WTC11 (cell line): ENCODE data around the gene SLC45A3. TPM values are rescaled to one million over a fixed set of nuclear protein-coding genes. Genes with fewer than 3 reads are reported as not detected.
A peak's percentile ranks its signal among the peaks of the same experiment; 100 is the strongest.

Source experiments
- ATAC-seq: fragments of 200-7000 bp; cut with Tn5 transposase; 2 replicates; pipeline ENCODE4 v1.10.0; 2021; ENCODE audit warnings: mild to moderate bottlenecking, moderate library complexity
- CTCF ChIA-PET: fragments of 300-600 bp; sonication (Branson Sonifier 250); formaldehyde crosslinking; loops from one replicate; lab custom pipeline; 2021; ENCODE audit warnings: antibody characterized with exemption; lab: Charles Lee
- POLR2A ChIA-PET: fragments of 350-600 bp; sonication (Branson Sonifier 250); formaldehyde crosslinking; loops from one replicate; lab custom pipeline; 2021; ENCODE audit warnings: antibody characterized with exemption; lab: Charles Lee
- DNase-seq: peaks from one replicate; pipeline ENCODE4 v3.0.0; 2021; ENCODE audit warnings: low spot score
- H3K27ac Mint-ChIP-seq: 2 replicates; pipeline ENCODE4 v1.8.0; 2021; ENCODE audit warnings: mixed read lengths
- H3K27me3 Mint-ChIP-seq: 2 replicates; pipeline ENCODE4 v1.8.0; 2021; ENCODE audit warnings: low read depth, mild to moderate bottlenecking, moderate library complexity, mixed read lengths
- H3K36me3 Mint-ChIP-seq: 2 replicates; pipeline ENCODE4 v1.8.0; 2021; ENCODE audit warnings: mixed read lengths
- H3K4me1 Mint-ChIP-seq: 2 replicates; pipeline ENCODE4 v1.8.0; 2022; ENCODE audit warnings: mixed read lengths
- H3K4me3 Mint-ChIP-seq: 2 replicates; pipeline ENCODE4 v1.8.0; 2021; ENCODE audit warnings: mild to moderate bottlenecking, moderate library complexity, mixed read lengths
- H3K9me3 Mint-ChIP-seq: 2 replicates; pipeline ENCODE4 v1.8.0; 2021; ENCODE audit warnings: mixed read lengths
- CREB1 ChIP-seq: sonication (generic); formaldehyde crosslinking; IDR thresholded peaks from 2 replicates; pipeline ENCODE4 v1.8.0; 2023; ENCODE audit warnings: mild to moderate bottlenecking, missing genetic modification reagents
- FOXJ3 ChIP-seq: sonication (generic); formaldehyde crosslinking; IDR thresholded peaks from 2 replicates; pipeline ENCODE4 v1.9.0; 2021; ENCODE audit warnings: missing genetic modification reagents, mild to moderate bottlenecking, borderline replicate concordance
- GABPB1 ChIP-seq: sonication (generic); formaldehyde crosslinking; IDR thresholded peaks from 2 replicates; pipeline ENCODE4 v1.8.1; 2023; ENCODE audit warnings: mild to moderate bottlenecking, missing genetic modification reagents
- HMGA2 ChIP-seq: fragments of 250-450 bp; sonication (Bioruptor Pico); IDR thresholded peaks from 2 replicates; pipeline ENCODE4 v1.4.0; 2021; ENCODE audit warnings: mild to moderate bottlenecking, moderate library complexity
- KAT7 ChIP-seq: sonication (generic); formaldehyde crosslinking; IDR thresholded peaks from 2 replicates; pipeline ENCODE4 v1.8.1; 2023; ENCODE audit warnings: missing genetic modification reagents, mild to moderate bottlenecking, borderline replicate concordance
- NR2C2 ChIP-seq: sonication (generic); formaldehyde crosslinking; IDR thresholded peaks from 2 replicates; pipeline ENCODE4 v1.8.0; 2022; ENCODE audit warnings: mild to moderate bottlenecking, missing genetic modification reagents
- PRDM15 ChIP-seq: sonication (generic); formaldehyde crosslinking; IDR thresholded peaks from 2 replicates; pipeline ENCODE4 v1.8.0; 2022; ENCODE audit warnings: missing genetic modification reagents
- SMAD4 ChIP-seq: sonication (generic); formaldehyde crosslinking; IDR thresholded peaks from 2 replicates; pipeline ENCODE4 v1.8.0; 2022; ENCODE audit warnings: mild to moderate bottlenecking, missing genetic modification reagents
- TEAD4 ChIP-seq: sonication (generic); formaldehyde crosslinking; IDR thresholded peaks from 2 replicates; pipeline ENCODE4 v1.8.0; 2022; ENCODE audit warnings: mild to moderate bottlenecking, missing genetic modification reagents
- ZBTB21 ChIP-seq: sonication (generic); formaldehyde crosslinking; IDR thresholded peaks from 2 replicates; pipeline ENCODE4 v1.8.1; 2023; ENCODE audit warnings: mild to moderate bottlenecking, missing genetic modification reagents, borderline replicate concordance
- ZMAT4 ChIP-seq: fragments of 250-450 bp; sonication (Bioruptor Pico); IDR thresholded peaks from 2 replicates; pipeline ENCODE4 v1.9.0; 2021; ENCODE audit warnings: mild to moderate bottlenecking
- ZNF281 ChIP-seq: sonication (generic); formaldehyde crosslinking; IDR thresholded peaks from 2 replicates; pipeline ENCODE4 v1.8.0; 2023; ENCODE audit warnings: mild to moderate bottlenecking, missing genetic modification reagents
- ZNF671 ChIP-seq: fragments of 250-450 bp; sonication (Bioruptor Pico); IDR thresholded peaks from 2 replicates; pipeline ENCODE4 v1.8.0; 2021; ENCODE audit warnings: mild to moderate bottlenecking
- total RNA-seq: library from RNA; stranded (reverse); gene quantifications from 3 replicates; pipeline ENCODE4 v1.2.3, GENCODE V29; 2021
- TF ChIP-seq, protein P1 (sequence below): sonication (generic); formaldehyde crosslinking; IDR thresholded peaks from 2 replicates; pipeline ENCODE4 v1.8.0; 2022; ENCODE audit warnings: mild to moderate bottlenecking, missing genetic modification reagents
- TF ChIP-seq, protein P2 (sequence below): sonication (generic); formaldehyde crosslinking; IDR thresholded peaks from 2 replicates; pipeline ENCODE4 v1.8.1; 2022; ENCODE audit warnings: low read depth, missing genetic modification reagents, borderline replicate concordance
- TF ChIP-seq, protein P3 (sequence below): fragments of 200-600 bp; IDR thresholded peaks from 2 replicates; pipeline ENCODE4 v1.8.0; 2022; ENCODE audit warnings: antibody characterized with exemption
- TF ChIP-seq, protein P4 (sequence below): sonication (generic); formaldehyde crosslinking; IDR thresholded peaks from 2 replicates; pipeline ENCODE4 v1.8.1; 2022; ENCODE audit warnings: mild to moderate bottlenecking, moderate library complexity, missing genetic modification reagents
- TF ChIP-seq, protein P5 (sequence below): sonication (generic); formaldehyde crosslinking; IDR thresholded peaks from 2 replicates; pipeline ENCODE4 v1.8.1; 2023; ENCODE audit warnings: mild to moderate bottlenecking, missing genetic modification reagents

Gene SLC45A3
- total RNA-seq, 1 experiment from 2014 or later, result 15.2 TPM

- H3K36me3 Mint-ChIP-seq, result no peaks in the 10 kb centered on the region
- no peak overlapping the region for H3K4me3 Mint-ChIP-seq
- no peaks in the 10 kb centered on the region; the same call in 1 of the 2 replicates for H3K27me3 Mint-ChIP-seq
- H3K27ac Mint-ChIP-seq, result no peak overlapping the region; the same call in 1 of the 2 replicates
- DNase-seq (no peak), ATAC-seq (no peak)
- POLR2A ChIA-PET, result no interaction called here
- H3K4me1 Mint-ChIP-seq, result peaks cover 22% of the 10 kb centered on the region
- no peaks in the 10 kb centered on the region for H3K9me3 Mint-ChIP-seq
- no peak for TF ChIP-seq HMGA2 (CRISPR knock-in tag)
- no peak for TF ChIP-seq SMAD4 (CRISPR knock-in tag)
- TF ChIP-seq, protein P1, sequence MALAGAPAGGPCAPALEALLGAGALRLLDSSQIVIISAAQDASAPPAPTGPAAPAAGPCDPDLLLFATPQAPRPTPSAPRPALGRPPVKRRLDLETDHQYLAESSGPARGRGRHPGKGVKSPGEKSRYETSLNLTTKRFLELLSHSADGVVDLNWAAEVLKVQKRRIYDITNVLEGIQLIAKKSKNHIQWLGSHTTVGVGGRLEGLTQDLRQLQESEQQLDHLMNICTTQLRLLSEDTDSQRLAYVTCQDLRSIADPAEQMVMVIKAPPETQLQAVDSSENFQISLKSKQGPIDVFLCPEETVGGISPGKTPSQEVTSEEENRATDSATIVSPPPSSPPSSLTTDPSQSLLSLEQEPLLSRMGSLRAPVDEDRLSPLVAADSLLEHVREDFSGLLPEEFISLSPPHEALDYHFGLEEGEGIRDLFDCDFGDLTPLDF (CRISPR knock-in tag), result no peak
- no peak for TF ChIP-seq ZNF671 (CRISPR knock-in tag)
- no peak for TF ChIP-seq GABPB1 (CRISPR knock-in tag)
- no peak for TF ChIP-seq KAT7 (CRISPR knock-in tag)
- no peak for TF ChIP-seq ZNF281 (CRISPR knock-in tag)
- TF ChIP-seq, protein P2, sequence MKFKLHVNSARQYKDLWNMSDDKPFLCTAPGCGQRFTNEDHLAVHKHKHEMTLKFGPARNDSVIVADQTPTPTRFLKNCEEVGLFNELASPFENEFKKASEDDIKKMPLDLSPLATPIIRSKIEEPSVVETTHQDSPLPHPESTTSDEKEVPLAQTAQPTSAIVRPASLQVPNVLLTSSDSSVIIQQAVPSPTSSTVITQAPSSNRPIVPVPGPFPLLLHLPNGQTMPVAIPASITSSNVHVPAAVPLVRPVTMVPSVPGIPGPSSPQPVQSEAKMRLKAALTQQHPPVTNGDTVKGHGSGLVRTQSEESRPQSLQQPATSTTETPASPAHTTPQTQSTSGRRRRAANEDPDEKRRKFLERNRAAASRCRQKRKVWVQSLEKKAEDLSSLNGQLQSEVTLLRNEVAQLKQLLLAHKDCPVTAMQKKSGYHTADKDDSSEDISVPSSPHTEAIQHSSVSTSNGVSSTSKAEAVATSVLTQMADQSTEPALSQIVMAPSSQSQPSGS (CRISPR knock-in tag), result no peak
- TF ChIP-seq ZBTB21 (CRISPR knock-in tag), result no peak
- CTCF ChIA-PET, result interaction anchor here (0.7 to 3.8 kb wide), 4 partner anchors 16 to 95 kb away, joined by 3 to 40 read pairs (median 11); no protein-coding TSS in a partner anchor
Measured at GRCh38 chr1:205687242-205687641, 6.9 kb upstream of the SLC45A3 start.

DNA sequence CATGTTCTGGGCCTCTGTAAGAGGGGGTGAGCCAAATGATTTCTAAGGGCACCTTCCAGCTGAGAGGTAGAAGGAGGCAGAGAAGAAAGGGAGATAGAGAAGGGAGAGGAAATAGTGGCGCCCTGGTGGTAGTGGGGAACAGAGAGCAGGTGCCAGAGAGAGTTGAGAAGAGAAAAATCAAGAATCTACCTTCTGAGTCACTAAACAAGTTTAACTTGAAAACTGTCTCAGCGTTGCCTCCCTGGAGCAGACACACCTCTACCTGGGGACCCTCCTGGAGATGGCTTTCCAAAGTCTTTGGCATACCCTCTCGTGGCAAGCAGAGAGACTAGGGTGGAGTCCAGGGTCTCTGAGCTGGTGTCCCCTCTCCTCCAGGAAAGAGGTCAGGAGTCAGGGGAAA lies 1.1 kb upstream of the SLC45A3 start:
- H3K4me3 Mint-ChIP-seq, result peak overlapping the region; percentile 64; the same call in 1 of the 2 replicates
- H3K27ac Mint-ChIP-seq, result no peak overlapping the region
- TF ChIP-seq CREB1 (CRISPR knock-in tag) (no peak), NR2C2 (CRISPR knock-in tag) (no peak), ZMAT4 (CRISPR knock-in tag) (no peak), TEAD4 (CRISPR knock-in tag) (no peak), FOXJ3 (CRISPR knock-in tag) (no peak), PRDM15 (CRISPR knock-in tag) (no peak), ZBTB21 (CRISPR knock-in tag) (no peak)
- TF ChIP-seq, protein P3, sequence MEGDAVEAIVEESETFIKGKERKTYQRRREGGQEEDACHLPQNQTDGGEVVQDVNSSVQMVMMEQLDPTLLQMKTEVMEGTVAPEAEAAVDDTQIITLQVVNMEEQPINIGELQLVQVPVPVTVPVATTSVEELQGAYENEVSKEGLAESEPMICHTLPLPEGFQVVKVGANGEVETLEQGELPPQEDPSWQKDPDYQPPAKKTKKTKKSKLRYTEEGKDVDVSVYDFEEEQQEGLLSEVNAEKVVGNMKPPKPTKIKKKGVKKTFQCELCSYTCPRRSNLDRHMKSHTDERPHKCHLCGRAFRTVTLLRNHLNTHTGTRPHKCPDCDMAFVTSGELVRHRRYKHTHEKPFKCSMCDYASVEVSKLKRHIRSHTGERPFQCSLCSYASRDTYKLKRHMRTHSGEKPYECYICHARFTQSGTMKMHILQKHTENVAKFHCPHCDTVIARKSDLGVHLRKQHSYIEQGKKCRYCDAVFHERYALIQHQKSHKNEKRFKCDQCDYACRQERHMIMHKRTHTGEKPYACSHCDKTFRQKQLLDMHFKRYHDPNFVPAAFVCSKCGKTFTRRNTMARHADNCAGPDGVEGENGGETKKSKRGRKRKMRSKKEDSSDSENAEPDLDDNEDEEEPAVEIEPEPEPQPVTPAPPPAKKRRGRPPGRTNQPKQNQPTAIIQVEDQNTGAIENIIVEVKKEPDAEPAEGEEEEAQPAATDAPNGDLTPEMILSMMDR, result no peak
- TF ChIP-seq, protein P4, sequence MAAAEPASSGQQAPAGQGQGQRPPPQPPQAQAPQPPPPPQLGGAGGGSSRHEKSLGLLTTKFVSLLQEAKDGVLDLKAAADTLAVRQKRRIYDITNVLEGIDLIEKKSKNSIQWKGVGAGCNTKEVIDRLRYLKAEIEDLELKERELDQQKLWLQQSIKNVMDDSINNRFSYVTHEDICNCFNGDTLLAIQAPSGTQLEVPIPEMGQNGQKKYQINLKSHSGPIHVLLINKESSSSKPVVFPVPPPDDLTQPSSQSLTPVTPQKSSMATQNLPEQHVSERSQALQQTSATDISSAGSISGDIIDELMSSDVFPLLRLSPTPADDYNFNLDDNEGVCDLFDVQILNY (CRISPR knock-in tag), result no peak
- TF ChIP-seq, protein P2 (CRISPR knock-in tag), result no peak
- TF ChIP-seq, protein P5, sequence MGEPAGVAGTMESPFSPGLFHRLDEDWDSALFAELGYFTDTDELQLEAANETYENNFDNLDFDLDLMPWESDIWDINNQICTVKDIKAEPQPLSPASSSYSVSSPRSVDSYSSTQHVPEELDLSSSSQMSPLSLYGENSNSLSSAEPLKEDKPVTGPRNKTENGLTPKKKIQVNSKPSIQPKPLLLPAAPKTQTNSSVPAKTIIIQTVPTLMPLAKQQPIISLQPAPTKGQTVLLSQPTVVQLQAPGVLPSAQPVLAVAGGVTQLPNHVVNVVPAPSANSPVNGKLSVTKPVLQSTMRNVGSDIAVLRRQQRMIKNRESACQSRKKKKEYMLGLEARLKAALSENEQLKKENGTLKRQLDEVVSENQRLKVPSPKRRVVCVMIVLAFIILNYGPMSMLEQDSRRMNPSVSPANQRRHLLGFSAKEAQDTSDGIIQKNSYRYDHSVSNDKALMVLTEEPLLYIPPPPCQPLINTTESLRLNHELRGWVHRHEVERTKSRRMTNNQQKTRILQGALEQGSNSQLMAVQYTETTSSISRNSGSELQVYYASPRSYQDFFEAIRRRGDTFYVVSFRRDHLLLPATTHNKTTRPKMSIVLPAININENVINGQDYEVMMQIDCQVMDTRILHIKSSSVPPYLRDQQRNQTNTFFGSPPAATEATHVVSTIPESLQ (CRISPR knock-in tag), result no peak

More for the DNA sequence above, 1.1 kb upstream of the SLC45A3 start:
- ATAC-seq (no peak), DNase-seq (no peak)
- no peaks in the 10 kb centered on the region for H3K36me3 Mint-ChIP-seq
- ChIA-PET POLR2A (interaction anchor here (0.8 to 1.4 kb wide), 2 partner anchors 11 to 33 kb away, joined by 3 to 4 read pairs; no protein-coding TSS in a partner anchor), CTCF (interaction anchor here (1.0 to 19.0 kb wide), 5 partner anchors 9 to 30 kb away, joined by 3 to 307 read pairs (median 5); no protein-coding TSS in a partner anchor)
- H3K4me1 Mint-ChIP-seq, result peaks cover 38% of the 10 kb centered on the region
- peaks cover 7% of the 10 kb centered on the region for H3K27me3 Mint-ChIP-seq
- no peaks in the 10 kb centered on the region for H3K9me3 Mint-ChIP-seq
